ENCODE measurements around the gene RPN2.

GRCh38 chr20:37266940-37267666, 88.0 kb downstream of the RPN2 start:
- no peak for TF ChIP-seq CTCF (IDR thresholded peaks at IDR 0.05; ENCODE audit: poor library complexity, severe bottlenecking)
- TF ChIP-seq POLR2AphosphoS5 (IDR thresholded peaks at IDR 0.05): no peak
- no peak for TF ChIP-seq SMC3 (conservative IDR thresholded peaks at IDR 0.05; ENCODE audit: poor library complexity)
- no peak for TF ChIP-seq EP300 (conservative IDR thresholded peaks at IDR 0.05; ENCODE audit: poor library complexity, severe bottlenecking)
- no peak for TF ChIP-seq EZH2 (IDR thresholded peaks at IDR 0.05; ENCODE audit: borderline replicate concordance, insufficient read depth, low read length, poor library complexity, severe bottlenecking)
- no peak for TF ChIP-seq REST (IDR thresholded peaks at IDR 0.05; ENCODE audit: borderline replicate concordance)

All from neural cell (in vitro differentiated cells).